ENCODE data around the gene DYNC2LI1. TPM values are rescaled to one million over a fixed set of nuclear protein-coding genes. Genes with fewer than 3 reads are reported as not detected.

DYNC2LI1 gene
- total and polyA plus RNA-seq, 2 donors from 2014 or later = 41.5 to 54.4 TPM

GRCh38 chr2:43854671-43855070 lies 80.8 kb downstream of the DYNC2LI1 start:
- intact Hi-C loops (cut with DNase I) = no loop called here
- Histone ChIP-seq H3K9me3 (ENCODE audit: control insufficient read depth in 2 of 3, insufficient read depth in 1 of 3, low read length in 3 of 3) (no peaks in the 10 kb centered on the region), H3K4me1 (ENCODE audit: control insufficient read depth in 2 of 3, insufficient read depth in 2 of 3, low read depth in 1 of 3, low read length in 3 of 3) (no peaks in the 10 kb centered on the region), H3K36me3 (ENCODE audit: control insufficient read depth in 2 of 3, insufficient read depth in 3 of 3, low read length in 3 of 3) (no peaks in the 10 kb centered on the region), H3K27ac (ENCODE audit: low read depth in 2 of 2, low read length in 2 of 2) (no peak overlapping the region), H3K4me3 (ENCODE audit: low read length in 3 of 3) (no peak overlapping the region), H3K27me3 (ENCODE audit: control insufficient read depth, insufficient read depth, low read length) (no peaks in the 10 kb centered on the region), H3K9ac (ENCODE audit: low read length in 3 of 3) (no peak overlapping the region)
- FAIRE-seq = no peak
- DNase-seq = no peak
- no peak for TF ChIP-seq CTCF (IDR thresholded peaks at IDR 0.05; ENCODE audit: borderline replicate concordance, extremely low read depth, insufficient read depth)

GRCh38 chr2:43855292-43855691 lies 81.5 kb downstream of the DYNC2LI1 start:
- Histone ChIP-seq H3K4me3 (ENCODE audit: low read length in 3 of 3) (no peak overlapping the region), H3K9ac (ENCODE audit: low read length in 3 of 3) (no peak overlapping the region), H3K4me1 (ENCODE audit: control insufficient read depth in 2 of 3, insufficient read depth in 2 of 3, low read depth in 1 of 3, low read length in 3 of 3) (no peaks in the 10 kb centered on the region), H3K27me3 (ENCODE audit: control insufficient read depth, insufficient read depth, low read length) (no peaks in the 10 kb centered on the region), H3K27ac (ENCODE audit: low read depth in 2 of 2, low read length in 2 of 2) (no peak overlapping the region), H3K36me3 (ENCODE audit: control insufficient read depth in 2 of 3, insufficient read depth in 3 of 3, low read length in 3 of 3) (no peaks in the 10 kb centered on the region), H3K9me3 (ENCODE audit: control insufficient read depth in 2 of 3, insufficient read depth in 1 of 3, low read length in 3 of 3) (no peaks in the 10 kb centered on the region)
- FAIRE-seq (no peak), DNase-seq (no peak)
- intact Hi-C loops (cut with DNase I) = no loop called here
- TF ChIP-seq CTCF (IDR thresholded peaks at IDR 0.05; ENCODE audit: borderline replicate concordance, extremely low read depth, insufficient read depth) = no peak

Other genes starting within 250 kb of the DYNC2LI1 start
- gene THADA, start 178.0 kb upstream of the DYNC2LI1 start, total RNA-seq = 45.1 TPM
- gene THADA, start 178.0 kb upstream of the DYNC2LI1 start, polyA plus RNA-seq (ENCODE audit: insufficient read depth, low read depth, low replicate concordance) = 21.4 TPM
- gene PLEKHH2, start 136.8 kb upstream of the DYNC2LI1 start, total RNA-seq = 25.0 TPM
- gene PLEKHH2, start 136.8 kb upstream of the DYNC2LI1 start, polyA plus RNA-seq (ENCODE audit: insufficient read depth, low read depth, low replicate concordance) = 4.3 TPM
- gene C1GALT1C1L, start 97.6 kb upstream of the DYNC2LI1 start, total RNA-seq = 1.9 TPM
- 3.5 TPM for gene C1GALT1C1L, start 97.6 kb upstream of the DYNC2LI1 start, polyA plus RNA-seq (ENCODE audit: insufficient read depth, low read depth, low replicate concordance)
- gene ABCG5, start 64.8 kb downstream of the DYNC2LI1 start, total RNA-seq = not detected
- gene ABCG5, start 64.8 kb downstream of the DYNC2LI1 start, polyA plus RNA-seq (ENCODE audit: insufficient read depth, low read depth, low replicate concordance) = not detected
- gene ABCG8, start 64.9 kb downstream of the DYNC2LI1 start, total RNA-seq = 0.13 TPM
- 0.09 TPM for gene ABCG8, start 64.9 kb downstream of the DYNC2LI1 start, polyA plus RNA-seq (ENCODE audit: insufficient read depth, low read depth, low replicate concordance)
- 66.2 TPM for gene LRPPRC, start 221.9 kb downstream of the DYNC2LI1 start, total RNA-seq
- 71.3 TPM for gene LRPPRC, start 221.9 kb downstream of the DYNC2LI1 start, polyA plus RNA-seq (ENCODE audit: insufficient read depth, low read depth, low replicate concordance)

Measured in kidney (tissue), 14 donors.